ENCODE data around the gene UNC45A. TPM values are rescaled to one million over a fixed set of nuclear protein-coding genes. Genes with fewer than 3 reads are reported as not detected.

The UNC45A gene
- total RNA-seq, 1 donor from 2014 or later: 129 TPM

Other genes starting within 250 kb of the UNC45A start
- 6.5 and 9.0 TPM in 2 replicates for gene BLM, start 217.9 kb upstream of the UNC45A start, total RNA-seq
- 69.8 and 73.1 TPM in 2 replicates for gene FURIN, start 66.7 kb upstream of the UNC45A start, total RNA-seq
- gene FES, start 50.8 kb upstream of the UNC45A start, total RNA-seq: 60.5 and 76.2 TPM in 2 replicates
- 19.8 and 31.8 TPM in 2 replicates for gene MAN2A2, start 32.0 kb upstream of the UNC45A start, total RNA-seq
- 17.1 and 17.7 TPM in 2 replicates for gene HDDC3, start 2.7 kb upstream of the UNC45A start, total RNA-seq
- gene RCCD1, start 19.6 kb downstream of the UNC45A start, total RNA-seq: 9.5 and 10.7 TPM in 2 replicates
- 139 and 270 TPM in 2 replicates for gene PRC1, start 59.2 kb downstream of the UNC45A start, total RNA-seq
- gene VPS33B, start 87.3 kb downstream of the UNC45A start, total RNA-seq: 14.1 and 14.9 TPM in 2 replicates
- gene SV2B, start 165.0 kb downstream of the UNC45A start, total RNA-seq: not detected in 2 replicates